Subcutaneous abdominal adipose tissue (tissue), 5 donors: ENCODE data around the gene TRPM2.

Experiments used
- H3K27ac ChIP-seq: one replicate; pipeline ENCODE4 v1.7.0; 2013; ENCODE audit warnings: low read depth, mild to moderate bottlenecking, inconsistent platforms, low read length, moderate library complexity
- H3K27me3 ChIP-seq, 5 donors: one replicate each; pipeline ENCODE4 v1.7.0; 2013; ENCODE audit warnings: low read length in 5 of 5, inconsistent platforms in 1 of 5; ENCODE audit not compliant: control insufficient read depth in 5 of 5, insufficient read depth in 4 of 5
- H3K36me3 ChIP-seq, 5 donors: one replicate each; pipeline ENCODE4 v1.7.0; 2013; ENCODE audit warnings: low read length in 5 of 5; ENCODE audit not compliant: control insufficient read depth in 5 of 5, insufficient read depth in 5 of 5
- H3K4me1 ChIP-seq, 5 donors: one replicate each; pipeline ENCODE4 v1.7.0; 2013; ENCODE audit warnings: low read length in 5 of 5, mild to moderate bottlenecking in 3 of 5, moderate library complexity in 1 of 5; ENCODE audit not compliant: control insufficient read depth in 5 of 5, insufficient read depth in 5 of 5
- H3K4me3 ChIP-seq, 5 donors: one replicate each; pipeline ENCODE4 v1.7.0; 2013; ENCODE audit warnings: low read length in 5 of 5, low read depth in 1 of 5
- H3K9ac ChIP-seq, 5 donors: one replicate each; pipeline ENCODE4 v1.7.0; 2013; ENCODE audit warnings: low read length in 5 of 5, mild to moderate bottlenecking in 4 of 5, moderate library complexity in 3 of 5
- H3K9me3 ChIP-seq, 5 donors: one replicate each; pipeline ENCODE4 v1.7.0; 2013; ENCODE audit warnings: low read length in 5 of 5; ENCODE audit not compliant: control insufficient read depth in 5 of 5
- donor health status: healthy.
- donor health status: healthy.
- donor health status: healthy.
- donor health status: healthy.
- donor health status: healthy.

Gene TRPM2

GRCh38 chr21:44365251-44365966, 12.0 kb downstream of the TRPM2 start:
- H3K4me3 ChIP-seq: no peak overlapping the region
- H3K36me3 ChIP-seq: peaks cover 0 to 15% (median 0%) of the 10 kb centered on the region in 5 donors
- H3K27ac ChIP-seq: no peak overlapping the region
- H3K27me3 ChIP-seq: peaks cover 3 to 14% (median 10%) of the 10 kb centered on the region in 5 donors
- H3K4me1 ChIP-seq: peaks cover 0 to 10% (median 5%) of the 10 kb centered on the region in 5 donors
- H3K9me3 ChIP-seq: peaks cover 0 to 14% (median 0%) of the 10 kb centered on the region in 5 donors
- no peak overlapping the region for H3K9ac ChIP-seq

DNA sequence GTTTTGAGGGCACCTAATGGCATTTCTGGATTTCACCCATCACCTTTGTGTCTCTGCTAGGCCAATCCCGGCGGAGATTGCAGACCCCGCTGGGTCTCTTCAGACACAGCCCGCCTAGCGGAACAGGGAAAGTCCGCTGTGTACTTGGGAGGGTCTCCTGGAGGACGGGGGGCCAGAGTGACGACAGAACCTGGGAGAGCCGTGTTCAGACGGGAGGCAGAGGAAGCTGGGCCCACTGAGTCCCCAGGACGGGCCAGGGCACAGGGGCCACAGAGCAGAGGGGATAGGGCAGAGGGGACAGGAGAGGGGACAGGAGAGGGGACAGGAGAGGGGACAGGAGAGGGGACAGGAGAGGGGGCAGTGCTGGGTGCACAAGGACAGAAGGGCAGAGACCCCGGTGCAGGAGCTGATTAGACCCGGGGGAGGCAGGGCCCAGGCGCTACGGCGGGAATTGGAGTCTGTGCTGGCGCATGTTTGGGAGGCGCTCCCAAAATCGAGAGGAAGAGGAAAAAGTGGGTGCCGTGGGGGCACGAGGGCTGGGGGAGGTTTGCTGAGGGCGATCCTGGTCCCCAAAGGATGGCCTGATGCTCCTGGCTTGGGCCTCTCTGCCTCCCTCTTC, 12.7 kb downstream of the TRPM2 start:
- H3K27ac ChIP-seq: no peak overlapping the region
- peaks cover 0 to 15% (median 0%) of the 10 kb centered on the region in 5 donors for H3K36me3 ChIP-seq
- peaks cover 0 to 14% (median 0%) of the 10 kb centered on the region in 5 donors for H3K9me3 ChIP-seq
- H3K4me3 ChIP-seq: no peak overlapping the region
- peaks cover 4 to 17% (median 14%) of the 10 kb centered on the region in 5 donors for H3K27me3 ChIP-seq
- peaks cover 0 to 10% (median 5%) of the 10 kb centered on the region in 5 donors for H3K4me1 ChIP-seq
- H3K9ac ChIP-seq: no peak overlapping the region

- Histone ChIP-seq H3K9ac (no peak overlapping the region), H3K4me1 (peaks cover 0 to 10% (median 5%) of the 10 kb centered on the region in 5 donors), H3K9me3 (peaks cover 0 to 14% (median 0%) of the 10 kb centered on the region in 5 donors), H3K36me3 (peaks cover 0 to 15% (median 0%) of the 10 kb centered on the region in 5 donors), H3K27ac (no peak overlapping the region), H3K4me3 (no peak overlapping the region), H3K27me3 (peaks cover 4 to 17% (median 14%) of the 10 kb centered on the region in 5 donors)
These were observed 13.3 kb downstream of the TRPM2 start for GRCh38 chr21:44366586-44367211.

- Histone ChIP-seq H3K4me1 (peaks cover 0 to 10% (median 5%) of the 10 kb centered on the region in 5 donors), H3K9ac (no peak overlapping the region), H3K36me3 (peaks cover 0 to 20% (median 0%) of the 10 kb centered on the region in 5 donors), H3K27me3 (peaks cover 4 to 17% (median 14%) of the 10 kb centered on the region in 5 donors), H3K27ac (no peak overlapping the region), H3K9me3 (peaks cover 0 to 5% (median 0%) of the 10 kb centered on the region in 5 donors), H3K4me3 (no peak overlapping the region)
These were observed 15.5 kb downstream of the TRPM2 start for GRCh38 chr21:44368711-44369446.

DNA sequence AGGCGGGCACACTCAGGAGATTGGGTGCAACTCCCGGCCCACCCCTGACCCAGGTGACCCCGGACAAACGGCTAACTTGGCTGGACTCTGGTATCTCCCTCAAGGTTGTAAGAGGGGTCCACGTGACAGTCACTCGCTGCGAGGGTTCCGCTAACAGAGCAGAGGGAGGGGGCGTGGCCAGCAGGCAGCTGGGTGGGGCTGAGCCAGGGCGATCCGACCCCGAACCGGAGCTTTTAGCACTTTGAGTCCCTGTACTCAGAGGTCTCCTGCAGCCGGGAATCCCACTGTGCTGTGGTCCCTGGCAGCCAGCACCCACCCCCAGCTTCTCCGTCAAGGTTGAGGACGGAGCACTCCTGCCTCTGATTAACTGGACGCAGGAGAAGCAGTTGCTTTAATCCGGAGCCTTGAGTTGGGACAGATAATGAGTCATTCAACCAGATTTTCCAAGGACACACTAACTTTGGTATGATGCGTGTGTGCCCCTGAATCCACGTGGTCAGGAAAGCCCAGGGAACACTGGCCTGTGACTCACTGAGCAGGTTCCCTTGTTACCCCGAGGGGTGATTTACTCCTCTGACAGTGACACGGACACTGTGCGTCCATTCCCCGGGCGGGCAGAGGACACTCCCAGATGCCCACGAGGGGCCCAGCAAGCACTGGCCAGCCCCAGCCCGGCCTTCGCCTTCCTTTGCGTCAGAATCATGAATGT, 16.8 kb downstream of the TRPM2 start:
- Histone ChIP-seq H3K4me1 (peaks cover 0 to 14% (median 5%) of the 10 kb centered on the region in 5 donors), H3K27me3 (peaks cover 4 to 17% (median 12%) of the 10 kb centered on the region in 5 donors), H3K27ac (no peak overlapping the region), H3K9ac (no peak overlapping the region), H3K4me3 (no peak overlapping the region), H3K9me3 (no peaks in the 10 kb centered on the region), H3K36me3 (peaks cover 0 to 19% (median 0%) of the 10 kb centered on the region in 5 donors)

- H3K27me3 ChIP-seq: peaks cover 4 to 18% (median 11%) of the 10 kb centered on the region in 5 donors
- no peak overlapping the region for H3K4me3 ChIP-seq
- no peak overlapping the region for H3K9ac ChIP-seq
- H3K9me3 ChIP-seq: no peaks in the 10 kb centered on the region
- H3K4me1 ChIP-seq: peaks cover 0 to 20% (median 5%) of the 10 kb centered on the region in 5 donors
- H3K36me3 ChIP-seq: peaks cover 0 to 16% (median 0%) of the 10 kb centered on the region in 5 donors
- no peak overlapping the region for H3K27ac ChIP-seq
These were observed 17.5 kb downstream of the TRPM2 start for GRCh38 chr21:44370786-44371410.

GRCh38 chr21:44371596-44371995, 18.2 kb downstream of the TRPM2 start:
- peaks cover 0 to 20% (median 5%) of the 10 kb centered on the region in 5 donors for H3K4me1 ChIP-seq
- H3K9ac ChIP-seq: no peak overlapping the region
- peaks cover 4 to 18% (median 9%) of the 10 kb centered on the region in 5 donors for H3K27me3 ChIP-seq

GRCh38 chr21:44372616-44373015, 19.2 kb downstream of the TRPM2 start:
- H3K9ac ChIP-seq: no peak overlapping the region
- peaks cover 4 to 24% (median 9%) of the 10 kb centered on the region in 5 donors for H3K27me3 ChIP-seq
- no peaks in the 10 kb centered on the region for H3K9me3 ChIP-seq
- H3K4me3 ChIP-seq: no peak overlapping the region
- H3K27ac ChIP-seq: no peak overlapping the region
- H3K36me3 ChIP-seq: peaks cover 0 to 17% (median under 1%) of the 10 kb centered on the region in 5 donors
- H3K4me1 ChIP-seq: peaks cover 0 to 20% (median 5%) of the 10 kb centered on the region in 5 donors

More at GRCh38 chr21:44371596-44371995, 18.2 kb downstream of the TRPM2 start:
- Histone ChIP-seq H3K36me3 (peaks cover 0 to 12% (median 0%) of the 10 kb centered on the region in 5 donors), H3K4me3 (no peak overlapping the region), H3K9me3 (no peaks in the 10 kb centered on the region), H3K27ac (no peak overlapping the region)
